ENCODE measurements around the gene SPSB2.

GRCh38 chr12:6830286-6830890, 42.7 kb downstream of the SPSB2 start:
- TF ChIP-seq, protein P1, sequence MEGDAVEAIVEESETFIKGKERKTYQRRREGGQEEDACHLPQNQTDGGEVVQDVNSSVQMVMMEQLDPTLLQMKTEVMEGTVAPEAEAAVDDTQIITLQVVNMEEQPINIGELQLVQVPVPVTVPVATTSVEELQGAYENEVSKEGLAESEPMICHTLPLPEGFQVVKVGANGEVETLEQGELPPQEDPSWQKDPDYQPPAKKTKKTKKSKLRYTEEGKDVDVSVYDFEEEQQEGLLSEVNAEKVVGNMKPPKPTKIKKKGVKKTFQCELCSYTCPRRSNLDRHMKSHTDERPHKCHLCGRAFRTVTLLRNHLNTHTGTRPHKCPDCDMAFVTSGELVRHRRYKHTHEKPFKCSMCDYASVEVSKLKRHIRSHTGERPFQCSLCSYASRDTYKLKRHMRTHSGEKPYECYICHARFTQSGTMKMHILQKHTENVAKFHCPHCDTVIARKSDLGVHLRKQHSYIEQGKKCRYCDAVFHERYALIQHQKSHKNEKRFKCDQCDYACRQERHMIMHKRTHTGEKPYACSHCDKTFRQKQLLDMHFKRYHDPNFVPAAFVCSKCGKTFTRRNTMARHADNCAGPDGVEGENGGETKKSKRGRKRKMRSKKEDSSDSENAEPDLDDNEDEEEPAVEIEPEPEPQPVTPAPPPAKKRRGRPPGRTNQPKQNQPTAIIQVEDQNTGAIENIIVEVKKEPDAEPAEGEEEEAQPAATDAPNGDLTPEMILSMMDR (IDR thresholded peaks at IDR 0.05; ENCODE audit: poor library complexity, severe bottlenecking), result no peak
- no peak for TF ChIP-seq POLR2AphosphoS5 (IDR thresholded peaks at IDR 0.05)
- no peak for TF ChIP-seq EZH2 (IDR thresholded peaks at IDR 0.05; ENCODE audit: borderline replicate concordance, insufficient read depth, low read length, poor library complexity, severe bottlenecking)
- no peak for TF ChIP-seq REST (IDR thresholded peaks at IDR 0.05; ENCODE audit: borderline replicate concordance)
- TF ChIP-seq EP300 (conservative IDR thresholded peaks at IDR 0.05; ENCODE audit: poor library complexity, severe bottlenecking), result no peak
- TF ChIP-seq RAD21 (conservative IDR thresholded peaks at IDR 0.05), result no peak
- no peak for TF ChIP-seq MXI1 (conservative IDR thresholded peaks at IDR 0.05; ENCODE audit: poor library complexity, severe bottlenecking)
- TF ChIP-seq TAF1 (IDR thresholded peaks at IDR 0.05; ENCODE audit: low read depth), result no peak
- TF ChIP-seq SMC3 (conservative IDR thresholded peaks at IDR 0.05; ENCODE audit: poor library complexity), result no peak
